AG09319 (cell line): ENCODE measurements around the gene MAN1A2.

Source experiments
- DNase-seq: peaks from one replicate; pipeline ENCODE4 v3.0.0-alpha.2; 2010; ENCODE audit warnings: low read depth; ENCODE audit errors: extremely low read depth
- TF ChIP-seq, protein P1 (sequence below): IDR thresholded peaks from 2 replicates; pipeline ENCODE4 v1.5.1; 2011; ENCODE audit warnings: low read depth, mild to moderate bottlenecking, inconsistent platforms, low read length, moderate library complexity

Gene MAN1A2

DNA sequence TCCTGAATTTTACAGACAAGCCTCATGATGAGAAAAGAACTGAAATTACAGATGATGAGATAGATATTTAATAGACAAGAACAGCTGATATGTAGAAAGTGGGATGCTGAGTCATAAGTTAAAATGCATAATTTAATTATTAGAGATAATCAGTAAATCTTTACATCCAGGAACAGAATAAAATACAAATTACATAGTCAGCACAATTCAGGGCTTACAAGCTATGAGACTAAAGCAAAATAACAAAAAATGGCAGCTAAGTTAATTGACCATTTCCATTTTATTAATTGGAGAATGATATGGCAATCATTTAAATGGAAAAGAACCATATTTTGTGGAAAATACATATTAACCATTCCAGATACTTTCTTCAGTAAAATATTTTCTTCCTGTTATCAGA is 40.2 kb upstream of the MAN1A2 start:
- TF ChIP-seq, protein P1, sequence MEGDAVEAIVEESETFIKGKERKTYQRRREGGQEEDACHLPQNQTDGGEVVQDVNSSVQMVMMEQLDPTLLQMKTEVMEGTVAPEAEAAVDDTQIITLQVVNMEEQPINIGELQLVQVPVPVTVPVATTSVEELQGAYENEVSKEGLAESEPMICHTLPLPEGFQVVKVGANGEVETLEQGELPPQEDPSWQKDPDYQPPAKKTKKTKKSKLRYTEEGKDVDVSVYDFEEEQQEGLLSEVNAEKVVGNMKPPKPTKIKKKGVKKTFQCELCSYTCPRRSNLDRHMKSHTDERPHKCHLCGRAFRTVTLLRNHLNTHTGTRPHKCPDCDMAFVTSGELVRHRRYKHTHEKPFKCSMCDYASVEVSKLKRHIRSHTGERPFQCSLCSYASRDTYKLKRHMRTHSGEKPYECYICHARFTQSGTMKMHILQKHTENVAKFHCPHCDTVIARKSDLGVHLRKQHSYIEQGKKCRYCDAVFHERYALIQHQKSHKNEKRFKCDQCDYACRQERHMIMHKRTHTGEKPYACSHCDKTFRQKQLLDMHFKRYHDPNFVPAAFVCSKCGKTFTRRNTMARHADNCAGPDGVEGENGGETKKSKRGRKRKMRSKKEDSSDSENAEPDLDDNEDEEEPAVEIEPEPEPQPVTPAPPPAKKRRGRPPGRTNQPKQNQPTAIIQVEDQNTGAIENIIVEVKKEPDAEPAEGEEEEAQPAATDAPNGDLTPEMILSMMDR = no peak
- DNase-seq = no peak

DNA sequence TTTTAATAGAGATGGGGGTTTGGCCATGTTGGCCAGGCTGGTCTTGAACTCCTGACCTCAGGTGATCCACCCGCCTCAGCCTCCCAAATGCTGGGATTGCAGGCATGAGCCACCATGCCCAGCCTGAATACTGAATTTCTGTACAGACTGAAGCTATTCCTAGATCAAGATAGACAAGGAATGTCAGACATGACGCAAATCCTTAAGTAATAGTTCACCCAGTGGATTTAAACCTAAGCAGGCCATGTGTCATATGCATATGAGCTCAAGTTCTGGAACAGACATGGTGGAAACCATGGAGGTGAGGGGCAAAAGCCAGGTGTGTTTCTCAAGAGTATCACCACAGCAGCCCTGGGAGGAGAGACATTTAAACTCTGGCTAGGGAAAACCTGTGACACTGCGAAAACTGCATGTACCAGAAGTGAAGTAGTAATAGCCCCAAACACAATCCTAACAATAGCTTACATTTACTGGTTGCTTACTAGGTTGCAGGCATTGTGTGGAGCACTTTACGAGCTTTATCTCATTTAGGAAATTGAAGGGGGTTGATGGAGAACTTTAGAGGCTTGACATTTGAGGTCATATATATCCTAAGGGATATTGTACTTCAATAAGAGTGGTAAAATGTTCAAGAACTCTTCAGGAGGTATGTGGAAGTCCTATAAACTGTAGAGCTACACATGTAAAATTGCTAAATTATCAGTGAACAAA is 31.7 kb upstream of the MAN1A2 start:
- TF ChIP-seq, protein P1 = no peak
- no peak for DNase-seq

DNA sequence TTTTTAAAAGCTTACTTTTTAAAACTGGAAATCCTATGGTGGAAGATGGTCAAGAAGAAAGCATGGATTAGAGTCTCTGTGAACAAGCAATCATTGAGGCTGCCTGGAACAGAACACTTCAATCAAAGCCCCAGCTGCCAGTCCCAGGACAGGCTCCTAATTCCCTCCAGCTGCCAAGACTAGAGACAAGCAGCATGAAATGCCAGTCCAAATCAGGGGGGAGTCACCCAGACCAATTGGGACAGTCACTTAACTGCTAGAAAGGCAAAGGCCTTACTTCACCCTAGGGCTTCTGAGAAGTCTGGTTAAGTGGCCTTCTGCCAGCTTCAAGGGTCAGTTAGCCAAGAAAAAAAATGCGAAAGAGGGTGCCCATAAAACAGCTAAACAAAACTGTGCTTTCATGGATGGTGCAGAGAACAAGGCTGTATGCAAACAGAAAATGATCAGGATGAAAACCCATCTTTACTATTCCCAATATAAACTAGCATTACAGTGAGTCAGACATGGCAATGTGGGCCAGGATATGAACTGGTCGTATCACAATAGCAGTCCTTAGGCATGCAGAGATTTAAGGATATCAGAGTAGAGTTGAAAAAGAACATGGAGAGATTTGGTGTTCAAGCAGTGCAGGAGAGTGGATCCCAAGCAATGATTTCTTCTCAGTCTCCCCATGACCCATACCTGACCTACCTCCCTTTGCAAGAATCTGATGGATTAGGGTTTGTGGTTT is 31.0 kb upstream of the MAN1A2 start:
- DNase-seq = no peak
- TF ChIP-seq, protein P1 = no peak

DNA sequence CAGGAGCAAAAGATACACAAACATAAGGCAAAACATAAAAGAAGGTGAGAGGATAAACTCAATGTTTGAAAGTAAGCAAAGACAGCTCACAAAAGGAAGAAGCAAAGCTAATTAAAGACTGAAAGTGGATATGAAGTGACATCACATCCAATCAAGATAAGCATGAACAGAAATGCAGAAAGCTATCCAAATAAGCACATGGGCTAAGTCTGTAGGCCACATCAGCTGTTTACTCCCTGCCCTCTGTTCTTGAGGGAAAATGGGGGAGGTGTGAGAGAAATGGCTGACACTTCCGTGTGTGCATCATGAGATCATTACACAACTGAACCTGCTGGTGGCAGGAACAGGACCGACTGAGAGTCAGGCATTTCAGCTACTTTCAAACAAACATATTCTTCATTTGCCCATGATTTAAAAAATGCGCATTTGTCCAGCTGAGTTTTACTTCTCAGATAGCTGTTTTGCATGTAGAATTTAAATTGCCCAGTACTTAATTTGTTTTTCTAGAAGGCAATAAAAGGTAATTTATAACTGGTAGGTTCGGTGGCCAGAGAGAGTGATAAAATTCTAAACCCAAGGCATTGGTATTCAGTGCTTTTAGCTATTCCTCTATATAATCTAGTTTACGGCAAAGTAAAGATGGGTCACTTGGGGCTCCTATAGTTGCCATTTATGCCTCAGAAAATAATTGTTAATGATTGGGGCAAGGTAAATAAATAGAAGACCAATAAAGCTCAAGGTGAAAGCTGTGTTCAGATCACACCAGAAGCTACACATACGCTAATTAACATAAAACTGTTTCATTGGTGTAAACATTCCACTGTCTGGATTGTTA is 27.2 kb upstream of the MAN1A2 start:
- peak; percentile 2 for DNase-seq
- TF ChIP-seq, protein P1 = no peak

DNA sequence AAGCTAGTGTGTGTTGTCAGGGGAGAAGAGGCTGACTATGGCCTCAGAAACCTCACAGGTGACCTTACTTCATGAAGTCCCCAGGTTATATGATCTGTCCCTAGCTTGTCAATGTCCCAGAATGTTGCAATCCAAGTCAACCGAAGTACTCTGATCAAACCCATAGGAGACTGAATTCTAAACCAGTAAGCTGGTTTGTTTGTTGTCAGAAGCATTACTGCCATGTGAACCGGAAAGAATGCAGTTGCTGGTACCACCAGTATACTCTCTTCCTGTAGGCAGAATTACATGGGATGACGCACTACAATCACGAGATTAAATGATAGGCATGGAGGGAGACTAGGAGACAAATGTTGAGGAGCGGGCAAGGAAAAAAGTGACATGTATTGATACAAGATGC is 26.1 kb upstream of the MAN1A2 start:
- no peak for DNase-seq
- TF ChIP-seq, protein P1 = no peak

DNA sequence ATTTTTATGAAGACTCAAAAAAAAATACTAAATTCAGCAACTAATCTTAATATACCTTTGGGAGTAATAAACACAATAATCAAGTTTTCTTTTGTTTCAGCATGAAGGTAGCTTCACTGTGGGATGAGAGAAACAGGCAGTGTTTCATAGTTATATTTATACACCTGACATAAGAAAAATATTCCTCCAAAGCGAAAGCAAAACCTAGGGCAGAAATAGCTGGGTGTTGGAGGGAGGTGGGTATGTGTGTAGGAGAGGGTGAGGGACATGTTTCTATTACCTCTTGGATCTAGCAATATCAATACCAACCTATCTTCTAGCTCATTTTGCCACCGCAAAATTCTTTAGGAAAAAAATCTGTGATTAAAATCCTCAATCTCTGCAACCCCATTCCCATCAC is 24.9 kb upstream of the MAN1A2 start:
- no peak for DNase-seq
- TF ChIP-seq, protein P1 = no peak
